ENCODE results near the gene VPS13C. TPM values are rescaled to one million over a fixed set of nuclear protein-coding genes. Genes with fewer than 3 reads are reported as not detected.

The VPS13C gene
- total RNA-seq, 4 donors from 2014 or later: 97.7 to 151 (median 121) TPM

GRCh38 chr15:62067448-62068044 is 7.3 kb upstream of the VPS13C start:
- peaks cover 0 to 6% of the 10 kb centered on the region in 2 donors for H3K27me3 ChIP-seq
- no peaks in the 10 kb centered on the region for H3K36me3 ChIP-seq
- TF ChIP-seq POLR2A (IDR thresholded peaks at IDR 0.05) (no peak), CTCF (IDR thresholded peaks at IDR 0.05) (no peak), EP300 (IDR thresholded peaks at IDR 0.05) (no peak)
- DNase-seq (ENCODE audit: low spot score in 2 of 2): no peak
- H3K9me3 ChIP-seq: no peaks in the 10 kb centered on the region
- peaks cover 0 to 25% (median 8%) of the 10 kb centered on the region in 4 donors for H3K4me1 ChIP-seq
- 3% methylated on average over 25 to 28 of the region's 62 CpGs for WGBS, 2 donors
- H3K4me3 ChIP-seq: peak overlapping the region; percentile 42 to 70 (median 56)
- H3K27ac ChIP-seq: peak overlapping the region in 1 of 4 donors; percentile 71

- H3K27me3 ChIP-seq: peaks cover 0 to 6% of the 10 kb centered on the region in 2 donors
- peak in 1 of 2 donors; percentile 22 for DNase-seq (ENCODE audit: low spot score in 2 of 2)
- H3K36me3 ChIP-seq: no peaks in the 10 kb centered on the region
- WGBS, 2 donors: 7 to 8% methylated on average over 33 of the region's 33 CpGs
- TF ChIP-seq POLR2A (IDR thresholded peaks at IDR 0.05): no peak
- peak in 1 of 5 experiments; percentile 10 for TF ChIP-seq CTCF (IDR thresholded peaks at IDR 0.05)
- TF ChIP-seq EP300 (IDR thresholded peaks at IDR 0.05): peak in 1 of 2 donors; percentile 9
- H3K9me3 ChIP-seq: no peaks in the 10 kb centered on the region
- H3K4me3 ChIP-seq: peak within 1 kb of the TSS; percentile 42 to 70 (median 56)
- peak within 1 kb of the TSS in 1 of 4 donors; percentile 71 for H3K27ac ChIP-seq
- H3K4me1 ChIP-seq: peaks cover 0 to 25% (median 8%) of the 10 kb centered on the region in 4 donors
These were observed 6.6 kb upstream of the VPS13C start, which contains the start of gene C2CD4A for GRCh38 chr15:62066663-62067447. Gene C2CD4A (plus strand): TSS chr15:62066977. CDS start chr15:62067614, 637 bp downstream.

GRCh38 chr15:62063825-62064635 is 3.8 kb upstream of the VPS13C start:
- no peak overlapping the region for H3K27ac ChIP-seq
- DNase-seq (ENCODE audit: low spot score in 2 of 2): no peak
- no peak overlapping the region for H3K4me3 ChIP-seq
- peaks cover 0 to 3% of the 10 kb centered on the region in 2 donors for H3K27me3 ChIP-seq
- peaks cover 0 to 34% (median 7%) of the 10 kb centered on the region in 4 donors for H3K4me1 ChIP-seq
- TF ChIP-seq POLR2A (IDR thresholded peaks at IDR 0.05) (no peak), EP300 (IDR thresholded peaks at IDR 0.05) (no peak), CTCF (IDR thresholded peaks at IDR 0.05) (no peak)
- no peaks in the 10 kb centered on the region for H3K9me3 ChIP-seq
- 72 to 76% methylated on average over 6 of the region's 6 CpGs for WGBS, 2 donors
- no peaks in the 10 kb centered on the region for H3K36me3 ChIP-seq

- TF ChIP-seq POLR2A (IDR thresholded peaks at IDR 0.05): no peak
- TF ChIP-seq EP300 (IDR thresholded peaks at IDR 0.05): no peak
- no peak for TF ChIP-seq CTCF (IDR thresholded peaks at IDR 0.05)
- Histone ChIP-seq H3K36me3 (no peaks in the 10 kb centered on the region), H3K9me3 (no peaks in the 10 kb centered on the region), H3K4me1 (peaks cover 0 to 32% (median 6%) of the 10 kb centered on the region in 4 donors), H3K4me3 (peak overlapping the region; percentile 83 to 96 (median 87)), H3K27ac (peak overlapping the region; percentile 82 to 98 (median 98)), H3K27me3 (no peaks in the 10 kb centered on the region)
- WGBS, 2 donors: 5 to 11% methylated on average over 12 of the region's 12 CpGs
- DNase-seq (ENCODE audit: low spot score in 2 of 2): no peak
These were observed 641 bp upstream of the VPS13C start for GRCh38 chr15:62060896-62061280.

All from tibial nerve (tissue), 4 donors.